ENCODE data around the gene FAF1.
"Not testable (repeated sequence)": the region's sequence is repeated elsewhere in the genome, so short reads cannot be mapped to it uniquely, and the experiment has no call there.

Gene FAF1

DNA sequence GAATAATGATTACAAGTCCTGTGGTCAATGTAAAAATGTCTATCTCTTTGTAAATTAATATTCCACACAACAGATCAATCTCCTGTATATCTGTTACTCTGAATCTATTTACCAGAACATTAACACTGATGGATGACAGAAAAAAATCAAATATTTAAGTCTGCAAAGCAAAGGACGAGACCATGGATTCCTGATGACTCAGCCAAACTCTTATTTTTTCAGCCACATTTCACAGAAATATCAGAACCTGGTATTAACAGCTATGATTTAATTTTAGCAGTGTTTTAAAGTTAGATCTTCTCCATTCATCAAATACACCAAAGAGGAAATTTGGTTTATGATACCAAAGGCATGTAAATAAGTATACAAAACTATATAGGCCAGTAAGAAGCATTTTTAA, 46.1 kb downstream of the FAF1 start:
- DNase-seq (ENCODE audit: low read depth in 3 of 3, low spot score in 1 of 3), result no peak

DNA sequence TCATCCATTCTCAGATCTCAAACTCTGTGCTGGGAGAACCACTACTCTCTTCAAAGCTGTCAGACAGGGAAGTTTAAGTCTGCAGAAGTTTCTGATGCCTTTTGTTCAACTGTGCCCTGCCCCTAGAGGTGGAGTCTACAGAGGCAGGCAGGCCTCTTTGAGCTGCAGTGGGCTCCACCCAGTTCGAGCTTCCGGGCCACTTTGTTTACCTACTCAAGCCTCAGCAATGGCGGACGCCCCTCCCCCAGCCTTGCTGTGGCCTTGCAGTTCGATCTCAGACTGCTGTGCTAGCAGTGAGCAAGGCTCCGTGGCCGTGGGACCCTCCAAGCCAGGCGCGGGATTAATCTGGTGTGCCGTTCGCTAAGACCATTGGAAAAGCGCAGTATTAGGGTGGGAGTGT, 49.7 kb downstream of the FAF1 start:
- not testable (repeated sequence) for DNase-seq (ENCODE audit: low read depth in 3 of 3, low spot score in 1 of 3)

DNA sequence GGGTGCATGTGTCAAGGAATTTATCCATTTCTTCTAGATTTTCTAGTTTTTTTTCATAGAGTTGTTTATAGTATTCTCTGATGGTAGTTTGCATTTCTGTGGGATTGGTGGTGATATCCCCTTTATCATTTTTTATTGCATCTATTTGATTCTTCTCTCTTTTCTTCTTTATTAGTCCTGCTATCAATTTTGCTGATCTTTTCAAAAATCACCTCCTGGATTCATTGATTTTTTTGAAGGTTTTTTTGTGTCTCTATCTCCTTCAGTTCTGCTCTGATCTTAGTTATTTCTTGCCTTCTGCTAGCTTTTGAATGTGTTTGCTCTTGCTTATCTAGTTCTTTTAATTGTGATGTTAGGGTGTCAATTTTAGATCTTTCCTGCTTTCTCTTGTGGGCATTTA, 52.5 kb downstream of the FAF1 start:
- not testable (repeated sequence) for DNase-seq (ENCODE audit: low read depth in 3 of 3, low spot score in 1 of 3)

DNA sequence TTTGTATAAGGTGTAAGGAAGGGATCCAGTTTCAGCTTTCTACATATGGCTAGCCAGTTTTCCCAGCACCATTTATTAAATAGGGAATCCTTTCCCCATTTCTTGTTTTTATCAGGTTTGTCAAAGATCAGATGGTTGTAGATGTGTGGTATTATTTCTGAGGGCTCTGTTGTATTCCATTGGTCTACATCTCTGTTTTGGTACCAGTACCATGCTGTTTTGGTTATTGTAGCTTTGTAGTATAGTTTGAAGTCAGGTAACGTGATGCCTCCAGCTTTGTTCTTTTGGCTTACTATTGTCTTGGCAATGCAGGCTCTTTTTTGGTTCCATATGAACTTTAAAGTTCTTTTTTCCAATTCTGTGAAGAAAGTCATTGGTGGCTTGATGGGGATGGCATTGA, 54.0 kb downstream of the FAF1 start:
- DNase-seq (ENCODE audit: low read depth in 3 of 3, low spot score in 1 of 3), result not testable (repeated sequence)

DNA sequence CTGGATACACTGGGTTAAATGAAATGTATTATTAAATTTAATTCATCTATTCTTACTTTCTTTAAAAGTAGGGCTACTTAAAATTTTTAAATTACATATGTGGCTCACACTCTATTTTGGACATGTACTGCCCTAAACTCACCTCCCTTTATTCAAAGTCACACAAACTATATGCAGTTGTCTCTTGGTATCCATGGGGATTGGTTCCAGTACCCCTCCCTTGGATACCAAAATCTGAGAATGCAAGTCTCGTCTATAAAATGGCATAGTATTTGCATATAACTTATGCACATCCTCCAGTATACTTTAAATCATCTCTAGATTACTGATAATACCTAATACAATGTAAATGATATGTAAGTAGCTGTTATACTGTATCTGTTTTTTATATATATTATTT, 57.6 kb downstream of the FAF1 start:
- no peak for DNase-seq (ENCODE audit: low read depth in 3 of 3, low spot score in 1 of 3)

DNA sequence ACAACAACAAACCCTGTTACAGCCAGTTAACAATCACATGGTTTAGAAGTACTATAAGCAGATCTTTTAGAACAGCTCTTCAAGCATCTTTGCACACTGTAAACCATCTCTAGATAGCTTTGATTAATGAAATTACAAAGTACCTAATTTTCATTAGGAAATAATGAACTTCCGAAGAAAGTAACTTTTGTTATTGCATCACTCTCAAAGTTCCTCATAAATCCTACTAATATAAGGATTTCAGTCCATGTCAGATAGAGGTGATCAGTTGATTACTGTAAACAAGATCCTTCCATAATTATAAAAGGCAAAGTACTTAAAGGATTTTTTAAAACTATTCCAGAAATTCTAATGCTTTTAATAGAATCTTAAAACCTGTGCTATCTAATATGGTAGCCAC, 58.2 kb downstream of the FAF1 start:
- DNase-seq (ENCODE audit: low read depth in 3 of 3, low spot score in 1 of 3), result no peak

DNA sequence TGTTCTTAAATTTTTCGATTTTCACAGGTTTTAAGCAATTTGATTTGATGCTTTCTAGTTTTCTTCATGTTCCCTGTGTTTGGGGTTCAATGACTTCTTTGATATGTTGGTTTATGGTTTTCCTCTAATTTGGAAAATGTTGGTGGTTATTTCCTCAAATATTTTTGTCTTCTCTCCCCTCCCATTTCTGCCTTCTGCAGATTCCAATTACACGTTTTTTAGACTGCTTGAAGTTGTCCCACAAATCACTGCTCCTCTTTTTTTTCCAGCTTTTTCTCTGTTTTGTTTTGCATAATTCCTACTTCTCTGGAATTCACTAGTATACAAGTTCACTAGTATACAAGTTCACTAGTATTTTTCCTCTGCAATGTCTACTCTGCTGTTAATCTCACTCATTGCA, 61.3 kb downstream of the FAF1 start:
- no peak for DNase-seq (ENCODE audit: low read depth in 3 of 3, low spot score in 1 of 3)

DNA sequence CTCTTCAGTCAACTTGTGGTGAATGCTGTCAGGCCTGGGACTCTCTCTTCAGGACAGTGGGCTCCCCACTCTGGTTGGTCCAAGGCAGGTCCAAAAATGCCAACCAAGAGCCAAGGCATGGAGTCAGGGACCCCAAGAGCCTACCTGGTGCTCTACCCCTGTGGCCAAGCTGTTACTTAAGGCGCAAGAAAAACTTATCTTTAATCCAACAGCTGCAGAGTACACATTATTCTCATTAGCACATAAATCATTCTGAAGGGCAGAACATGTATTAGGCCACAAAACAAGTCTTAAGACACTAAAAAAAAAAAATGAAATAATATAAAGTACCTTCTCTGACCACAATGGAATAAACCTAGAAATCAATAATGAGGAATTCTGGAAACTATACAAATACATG, 65.7 kb downstream of the FAF1 start:
- DNase-seq (ENCODE audit: low read depth in 3 of 3, low spot score in 1 of 3), result no peak

DNA sequence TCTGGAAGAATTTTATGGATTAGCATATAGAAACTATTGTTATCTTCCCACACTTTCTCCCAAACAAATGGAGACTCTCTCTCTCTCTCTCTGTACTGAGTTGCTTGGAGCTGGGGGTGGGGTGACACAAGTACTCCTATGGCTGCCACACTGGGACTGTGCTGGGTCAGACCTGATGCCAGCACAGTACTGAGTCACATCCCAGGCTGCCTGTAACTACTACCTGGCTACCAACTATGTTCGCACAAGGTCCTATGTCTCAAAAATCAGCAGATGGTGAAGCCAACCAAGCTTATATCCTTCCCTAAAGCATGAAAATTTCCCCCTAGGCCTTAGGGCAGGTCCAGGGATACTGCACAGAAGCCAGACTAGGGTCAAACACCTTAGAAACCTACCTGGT, 66.6 kb downstream of the FAF1 start:
- no peak for DNase-seq (ENCODE audit: low read depth in 3 of 3, low spot score in 1 of 3)

DNA sequence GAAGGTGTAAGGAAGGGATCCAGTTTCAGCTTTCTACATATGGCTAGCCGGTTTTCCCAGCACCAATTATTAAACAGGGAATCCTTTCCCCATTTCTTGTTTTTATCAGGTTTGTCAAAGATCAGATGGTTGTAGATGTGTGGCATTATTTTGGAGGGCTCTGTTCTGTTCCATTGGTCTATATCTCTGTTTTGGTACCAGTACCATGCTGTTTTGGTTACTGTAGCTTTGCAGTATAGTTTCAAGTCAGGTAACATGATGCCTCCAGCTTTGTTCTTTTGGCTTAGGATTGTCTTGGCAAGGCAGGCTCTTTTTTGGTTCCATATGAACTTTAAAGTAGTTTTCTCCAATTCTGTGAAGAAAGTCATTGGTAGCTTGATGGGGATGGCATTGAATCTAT, 72.5 kb downstream of the FAF1 start:
- not testable (repeated sequence) for DNase-seq (ENCODE audit: low read depth in 3 of 3, low spot score in 1 of 3)

DNA sequence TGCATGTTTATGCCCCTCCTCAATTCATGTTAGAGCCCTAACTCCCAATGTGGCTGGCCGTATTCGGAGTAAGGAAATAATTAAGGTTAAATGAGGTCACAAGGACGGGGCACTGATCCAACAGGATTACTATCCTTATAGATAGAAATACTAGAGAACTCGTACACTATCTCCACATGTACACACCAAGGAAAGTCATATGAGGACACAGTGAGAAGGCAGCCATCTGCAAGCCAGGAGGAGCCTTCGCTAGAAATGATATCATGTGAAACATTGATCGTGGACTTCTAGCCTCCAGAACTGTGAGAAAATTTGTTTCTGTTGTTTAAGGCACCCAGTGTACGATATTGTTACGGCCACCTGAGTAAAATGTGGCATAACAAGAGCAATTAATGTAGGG, 79.7 kb downstream of the FAF1 start:
- DNase-seq (ENCODE audit: low read depth in 3 of 3, low spot score in 1 of 3), result no peak

DNA sequence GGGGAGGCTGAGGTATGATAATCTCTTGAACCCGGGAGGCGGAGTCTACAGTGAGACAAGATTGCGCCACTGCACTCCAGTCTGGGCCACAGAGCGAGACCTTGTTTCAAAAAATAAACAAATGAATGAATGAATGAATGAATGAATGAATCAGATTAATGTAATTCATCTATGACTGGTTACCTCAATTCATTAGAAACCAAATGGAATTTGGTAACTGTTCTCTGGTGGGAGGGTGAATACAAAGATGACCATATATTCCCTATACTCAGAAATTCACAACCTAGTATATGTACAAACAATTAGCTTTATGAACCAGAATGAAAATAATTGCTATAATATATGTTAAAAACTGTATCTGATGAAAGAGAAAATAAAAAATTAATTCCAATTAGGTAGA, 80.9 kb downstream of the FAF1 start:
- DNase-seq (ENCODE audit: low read depth in 3 of 3, low spot score in 1 of 3), result no peak

DNA sequence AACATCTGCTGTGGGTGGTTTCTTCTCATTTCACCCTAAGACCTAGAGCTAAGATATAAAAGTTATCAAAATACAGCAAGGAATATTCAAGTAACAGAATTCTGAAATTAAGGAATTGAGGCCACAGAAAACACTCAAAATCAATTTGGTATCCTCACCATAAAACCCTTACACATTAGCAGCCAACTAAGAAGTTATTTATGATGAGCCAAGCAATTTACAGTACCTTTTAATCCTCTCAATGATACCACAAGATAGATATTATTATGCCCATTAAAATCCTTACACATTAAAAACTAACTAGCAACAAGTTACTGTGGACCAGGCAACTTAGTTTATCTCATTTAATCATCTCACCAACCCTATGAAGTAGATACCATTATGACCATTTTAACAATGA, 81.6 kb downstream of the FAF1 start:
- DNase-seq (ENCODE audit: low read depth in 3 of 3, low spot score in 1 of 3), result no peak

DNA sequence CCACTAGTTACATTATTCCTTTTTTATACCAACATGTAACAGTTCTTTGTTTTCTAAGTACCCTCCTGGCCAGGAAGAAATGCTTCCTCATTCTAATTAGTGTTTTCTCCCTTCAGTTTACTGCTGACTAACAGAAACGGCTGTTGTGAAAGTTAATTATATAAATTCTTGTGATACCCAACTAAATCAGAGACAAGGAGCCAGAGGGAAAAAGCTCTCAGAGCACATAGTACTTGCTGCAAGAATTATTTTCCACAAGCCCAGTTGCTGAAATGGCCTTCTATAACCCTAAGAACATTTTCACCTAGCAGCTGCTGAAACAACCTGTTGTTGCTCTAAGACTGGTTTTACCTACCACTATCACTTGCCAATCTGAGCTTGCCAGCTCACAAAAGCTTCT, 82.4 kb downstream of the FAF1 start:
- no peak for DNase-seq (ENCODE audit: low read depth in 3 of 3, low spot score in 1 of 3)

DNA sequence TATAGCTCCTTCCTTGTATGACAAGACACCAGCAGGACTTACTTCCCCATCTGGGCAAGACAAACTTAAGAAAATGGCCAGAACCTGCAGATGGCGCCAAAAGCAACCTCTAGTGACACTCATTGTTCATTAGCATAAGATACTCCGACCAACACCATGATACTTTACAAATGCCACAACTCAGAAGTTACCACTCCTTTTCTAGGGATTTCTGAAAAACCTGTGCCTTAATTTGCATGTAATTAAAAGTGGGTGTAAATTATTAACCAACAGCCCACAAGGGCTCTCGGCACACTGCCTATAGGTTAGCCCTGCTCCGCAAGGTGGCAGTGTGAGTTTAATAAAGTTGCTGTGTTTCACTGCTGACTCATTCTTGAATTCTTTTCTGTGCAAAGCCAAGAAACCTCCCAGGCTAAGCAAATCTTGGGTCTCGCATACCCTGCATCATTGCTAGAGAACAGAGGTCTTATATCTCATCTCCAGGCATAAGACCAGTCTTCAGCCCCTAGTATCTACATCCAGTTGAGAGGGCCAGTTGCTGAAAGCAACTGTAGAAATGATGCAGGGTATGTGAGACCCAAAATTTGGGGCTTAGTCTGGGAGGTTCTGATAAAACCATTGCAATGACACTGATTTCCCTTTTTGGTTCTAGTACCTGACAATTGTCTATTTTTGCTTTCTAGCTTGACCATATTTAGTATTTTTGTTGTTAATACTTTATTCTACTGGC, 86.4 kb downstream of the FAF1 start:
- peak; percentile 15 to 44 (median 15) for DNase-seq (ENCODE audit: low read depth in 3 of 3, low spot score in 1 of 3)

DNA sequence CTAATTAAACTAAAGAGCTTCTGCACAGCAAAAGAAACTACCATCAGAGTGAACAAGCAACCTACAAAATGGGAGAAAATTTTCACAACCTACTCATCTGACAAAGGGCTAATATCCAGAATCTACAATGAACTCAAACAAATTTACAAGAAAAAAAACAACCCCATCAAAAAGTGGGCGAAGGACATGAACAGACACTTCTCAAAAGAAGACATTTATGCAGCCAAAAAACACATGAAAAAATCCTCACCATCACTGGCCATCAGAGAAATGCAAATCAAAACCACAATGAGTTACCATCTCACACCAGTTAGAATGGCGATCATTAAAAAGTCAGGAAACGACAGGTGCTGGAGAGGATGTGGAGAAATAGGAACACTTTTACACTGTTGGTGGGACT, 95.2 kb downstream of the FAF1 start:
- DNase-seq (ENCODE audit: low read depth in 3 of 3, low spot score in 1 of 3), result not testable (repeated sequence)

DNA sequence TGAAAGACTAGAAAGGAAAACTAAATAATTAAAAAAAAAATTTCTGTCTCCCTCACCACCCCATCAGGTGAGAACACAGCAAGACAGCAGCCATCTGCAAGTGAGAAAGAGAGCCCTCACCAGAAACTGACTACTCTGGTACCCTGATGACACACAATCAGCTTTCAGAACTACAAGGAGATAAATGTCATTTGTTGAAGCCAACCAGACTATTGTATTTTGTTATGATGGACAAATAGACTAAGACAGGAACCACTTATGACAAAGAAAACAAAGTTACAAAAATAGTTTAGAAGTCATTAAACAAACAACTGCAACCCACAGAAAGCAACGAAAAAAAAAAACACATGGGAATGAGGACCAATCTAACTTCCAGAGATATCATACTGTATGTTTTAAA, 98.3 kb downstream of the FAF1 start:
- DNase-seq (ENCODE audit: low read depth in 3 of 3, low spot score in 1 of 3), result no peak

DNA sequence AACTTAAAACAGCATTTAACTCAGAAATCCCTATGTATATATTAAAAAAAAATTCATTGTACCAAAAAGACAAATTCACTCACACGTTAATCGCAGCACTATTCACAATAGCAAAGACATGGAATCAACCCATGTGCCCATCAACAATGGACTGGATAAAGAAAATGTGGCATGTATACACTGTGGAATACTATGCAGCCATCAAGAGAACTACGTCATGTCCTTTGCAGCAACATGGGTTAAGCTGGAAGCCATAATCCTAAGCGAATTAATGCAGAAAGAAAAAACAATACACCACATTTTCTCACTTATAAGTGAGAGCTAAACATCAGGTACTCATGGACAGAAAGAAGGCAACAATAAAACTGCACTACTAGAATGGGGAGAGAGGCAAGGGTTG, 99.4 kb downstream of the FAF1 start:
- DNase-seq (ENCODE audit: low read depth in 3 of 3, low spot score in 1 of 3), result no peak

DNA sequence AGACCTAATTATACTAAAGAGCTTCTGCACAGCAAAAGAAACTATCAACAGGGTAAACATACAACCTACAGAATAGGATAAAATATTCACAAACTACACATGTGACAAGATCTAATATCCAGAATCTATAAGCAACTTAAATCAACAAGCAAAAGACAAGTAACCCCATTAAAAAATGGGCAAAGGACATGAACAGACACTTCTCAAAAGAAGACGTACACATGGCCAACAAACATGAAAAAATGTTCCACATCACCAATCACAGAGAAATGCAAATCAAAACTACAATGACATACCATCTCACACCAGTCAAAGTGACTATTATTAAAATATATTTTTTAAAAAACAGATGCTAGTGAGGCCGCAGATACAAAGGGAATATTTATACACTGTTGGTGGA, 99.8 kb downstream of the FAF1 start:
- no peak for DNase-seq (ENCODE audit: low read depth in 3 of 3, low spot score in 1 of 3)

DNA sequence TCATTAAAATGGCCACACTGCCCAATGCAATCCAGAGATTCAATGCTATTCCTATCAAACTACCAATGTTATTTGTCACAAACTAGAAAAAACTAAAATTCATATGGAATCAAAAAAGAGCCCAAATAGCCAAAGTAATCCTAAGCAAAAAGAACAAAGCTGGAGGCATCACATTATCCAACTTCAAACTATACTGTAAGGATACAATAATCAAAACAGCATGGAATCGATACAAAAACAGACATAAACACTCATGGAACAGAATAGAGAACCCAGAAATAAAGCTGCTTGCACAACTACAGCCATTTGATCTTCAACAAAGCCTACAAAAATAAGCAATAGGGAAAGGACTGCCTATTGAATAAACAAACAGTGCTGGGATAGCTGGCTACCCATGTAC, 100.4 kb downstream of the FAF1 start:
- no peak for DNase-seq (ENCODE audit: low read depth in 3 of 3, low spot score in 1 of 3)

DNA sequence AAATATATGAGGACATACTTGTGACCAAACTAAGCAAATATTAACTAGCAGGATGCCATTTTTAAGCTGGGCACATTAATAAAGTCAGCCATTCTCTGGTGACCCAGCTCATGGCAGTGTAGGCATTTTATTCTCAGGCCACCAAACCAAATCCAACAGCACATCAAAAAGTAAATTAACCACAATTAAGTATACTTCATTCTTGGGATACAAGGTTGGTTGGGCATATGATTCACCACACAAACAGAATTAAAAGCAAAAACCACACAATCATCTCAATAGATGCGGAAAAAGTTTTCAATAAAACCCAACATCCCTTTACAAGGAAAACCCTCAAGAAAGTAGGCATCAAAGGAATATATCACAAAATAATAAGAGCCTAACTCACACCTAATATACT, 101.3 kb downstream of the FAF1 start:
- no peak for DNase-seq (ENCODE audit: low read depth in 3 of 3, low spot score in 1 of 3)

DNA sequence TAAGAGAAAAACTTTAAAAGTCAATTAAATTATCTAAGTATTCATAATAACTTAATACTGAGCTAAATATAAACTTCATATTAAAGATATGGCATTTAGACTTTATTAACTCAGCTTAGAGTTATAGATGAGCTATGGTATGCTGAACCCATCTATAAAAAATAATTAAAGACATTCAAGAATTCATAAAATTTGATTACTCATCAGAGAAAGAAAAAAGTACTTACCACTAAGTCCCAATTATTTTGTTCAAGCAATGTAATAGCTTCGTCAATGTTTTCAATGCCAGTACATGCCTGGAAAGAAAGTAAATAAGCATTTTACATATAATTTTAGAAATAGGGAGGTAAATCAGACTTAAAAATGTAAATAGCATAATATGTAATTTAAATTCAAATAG, 102.4 kb downstream of the FAF1 start:
- no peak for DNase-seq (ENCODE audit: low read depth in 3 of 3, low spot score in 1 of 3)

DNA sequence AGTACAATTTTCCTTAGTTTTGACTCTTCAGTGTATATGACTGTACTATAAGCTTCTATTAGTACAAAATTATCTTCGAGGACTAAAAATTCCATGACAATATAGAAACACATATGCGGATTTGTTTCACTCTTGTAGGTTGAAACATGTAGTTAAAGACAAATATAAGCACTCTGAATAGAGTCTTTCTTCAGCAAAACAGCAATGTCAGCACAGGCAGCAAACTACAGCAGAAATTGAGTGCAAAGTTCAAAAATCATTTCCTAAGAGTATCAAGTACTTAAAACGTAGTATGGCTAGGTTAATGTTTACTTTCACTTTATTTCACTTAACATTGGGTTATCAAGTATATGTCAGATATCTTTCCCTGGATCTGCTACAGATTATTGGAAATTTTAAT, 106.7 kb downstream of the FAF1 start:
- no peak for DNase-seq (ENCODE audit: low read depth in 3 of 3, low spot score in 1 of 3)

DNA sequence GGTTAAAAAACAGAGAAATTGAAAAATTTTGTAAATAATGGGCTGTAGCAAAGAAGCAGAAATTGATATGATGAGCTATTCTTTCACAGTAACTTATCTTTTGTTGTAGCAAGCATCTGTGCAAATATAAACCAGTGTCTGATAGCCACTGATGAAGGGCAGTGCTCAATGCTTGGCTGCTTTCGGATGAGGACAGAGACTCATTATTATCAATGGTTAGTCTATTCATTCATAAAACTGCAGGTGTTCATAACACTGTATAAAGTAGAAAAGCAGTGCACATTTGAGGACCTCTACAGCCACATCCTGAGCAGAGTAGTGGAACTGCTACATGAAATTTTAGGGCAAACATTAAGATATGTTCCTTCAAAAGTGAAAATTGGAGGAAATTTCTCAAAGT, 107.2 kb downstream of the FAF1 start:
- no peak for DNase-seq (ENCODE audit: low read depth in 3 of 3, low spot score in 1 of 3)

All from stimulated activated CD4-positive, alpha-beta T cell treated with anti-CD3 and anti-CD28 coated beads, TNF-alpha, amount 100 ng/mL, for 1 hour (primary cell).